GOT3 (cell line): ENCODE results near the gene IDNK.
"Not testable (repeated sequence)": the region's sequence is repeated elsewhere in the genome, so short reads cannot be mapped to it uniquely, and the experiment has no call there.

Source experiments
- DNase-seq: peaks from one replicate; lab custom pipeline; 2025; ENCODE audit warnings: mixed read lengths; lab: John Stamatoyannopoulos, UW

IDNK gene

DNA sequence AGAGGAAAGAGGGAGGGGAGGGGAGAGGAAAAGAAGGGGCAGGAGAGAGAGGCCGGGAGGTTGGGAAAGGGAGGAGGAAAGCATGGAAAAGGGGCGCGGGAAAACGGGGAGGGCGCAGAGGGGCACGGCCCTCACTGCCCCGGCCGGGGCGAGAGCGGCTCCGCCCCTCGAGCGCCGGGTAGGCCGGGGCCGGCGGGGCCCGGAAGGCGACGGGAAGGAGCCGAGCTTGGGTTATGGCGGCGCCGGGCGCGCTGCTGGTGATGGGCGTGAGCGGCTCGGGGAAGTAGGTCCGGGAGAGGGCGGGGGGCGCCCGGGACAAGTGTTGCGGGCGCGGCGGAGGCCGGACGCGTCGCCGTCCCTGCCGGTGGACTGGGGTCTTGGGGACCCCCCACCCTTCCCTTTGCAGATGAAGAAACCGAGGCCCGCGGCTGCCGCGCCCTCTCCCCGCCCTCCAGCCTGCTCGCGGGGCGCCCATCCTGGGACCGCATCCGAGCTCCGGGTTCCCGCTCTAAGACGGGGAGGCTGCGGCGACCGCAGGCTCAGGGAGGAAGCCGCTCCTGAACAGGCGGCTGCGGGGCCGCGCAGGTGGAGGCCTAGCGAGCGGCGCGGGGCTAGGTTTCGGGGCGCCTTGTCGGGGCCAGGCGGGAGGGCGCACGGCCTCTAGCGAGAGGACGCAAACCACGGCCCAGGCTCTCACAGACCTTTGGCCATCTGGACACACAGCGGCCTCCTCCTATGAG is at the start of gene IDNK:
Gene IDNK (plus strand): TSS at position 205 of the 740 bp plus-strand sequence. CDS start 29 bp downstream, at position 234.
- DNase-seq = no peak

DNA sequence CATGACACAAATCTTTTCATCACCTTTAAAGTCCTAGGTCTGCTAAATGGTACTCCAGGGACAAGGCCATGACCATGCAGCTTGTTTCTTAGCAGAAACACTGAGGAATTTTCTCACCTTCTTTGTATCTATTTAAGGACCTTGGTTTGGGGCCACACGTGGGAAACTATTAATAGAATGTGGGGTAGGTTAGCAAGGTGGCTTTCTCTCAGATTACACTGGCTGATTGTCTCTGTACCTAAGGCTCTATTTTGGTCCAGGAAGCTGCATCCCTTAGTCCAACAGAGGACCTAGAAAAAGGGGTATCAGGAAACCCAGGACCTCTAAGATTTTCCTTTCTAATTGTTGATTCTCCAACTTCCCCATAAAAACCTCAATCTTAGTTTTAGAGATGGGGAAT is 48.5 kb upstream of the IDNK start:
- no peak for DNase-seq

DNA sequence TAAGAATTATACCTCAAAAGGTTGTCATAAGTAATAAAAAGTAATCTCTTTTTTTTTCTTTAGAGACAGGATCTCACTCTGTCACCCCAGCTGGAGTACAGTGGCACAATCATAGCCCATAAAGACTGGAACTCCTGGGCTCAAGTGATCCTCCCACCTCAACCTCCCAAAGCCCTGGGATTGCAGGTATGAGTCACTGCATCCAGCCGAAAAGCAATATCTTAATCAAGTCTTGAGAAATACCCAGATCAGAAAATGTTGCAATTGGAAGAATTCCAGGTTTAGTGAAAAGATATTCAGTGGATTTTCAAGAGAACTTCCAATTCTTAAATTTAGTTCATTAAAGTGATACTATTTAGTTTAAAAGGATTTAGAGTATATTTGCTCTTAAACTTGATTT is 40.9 kb upstream of the IDNK start:
- DNase-seq = no peak

DNA sequence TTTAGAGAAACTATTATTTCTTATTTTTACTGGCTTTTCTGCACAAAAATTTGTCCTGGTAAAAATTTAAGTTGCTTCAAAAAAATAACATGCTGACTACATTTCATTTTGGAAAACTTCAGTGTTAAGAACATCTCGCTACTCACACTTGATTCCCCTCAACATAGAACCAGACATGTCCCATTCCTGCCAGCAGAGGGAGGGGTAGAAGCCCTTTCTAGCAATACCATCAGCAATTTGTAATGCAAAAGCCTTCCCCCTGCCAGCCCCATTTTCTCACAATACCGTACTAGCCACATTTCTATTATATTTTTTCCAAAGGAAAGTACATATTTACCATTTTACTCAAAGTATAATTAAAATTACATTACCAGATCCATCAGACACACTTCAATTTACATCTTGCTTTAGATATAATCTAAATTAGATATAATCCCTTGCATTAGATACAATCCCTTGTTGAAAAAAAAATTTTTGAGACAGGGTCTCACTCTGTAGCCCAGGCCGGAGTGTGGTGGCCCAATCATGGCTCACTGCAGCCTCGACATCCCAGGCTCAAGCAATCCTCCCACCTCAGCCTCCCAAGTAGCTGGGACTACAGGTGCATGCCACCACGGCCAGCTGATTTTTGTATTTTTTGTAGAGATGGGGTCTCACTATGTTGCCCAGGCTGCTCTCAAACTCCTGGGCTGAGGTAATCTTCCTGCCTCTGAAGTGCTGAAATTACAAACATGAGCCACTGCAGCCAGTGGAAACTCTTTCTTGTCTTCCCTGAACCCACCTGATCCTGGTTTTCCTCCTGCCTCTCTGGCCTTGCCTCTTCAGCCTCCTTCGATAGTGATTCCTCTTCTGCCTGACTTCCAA is 39.6 kb upstream of the IDNK start:
- DNase-seq = no peak

DNA sequence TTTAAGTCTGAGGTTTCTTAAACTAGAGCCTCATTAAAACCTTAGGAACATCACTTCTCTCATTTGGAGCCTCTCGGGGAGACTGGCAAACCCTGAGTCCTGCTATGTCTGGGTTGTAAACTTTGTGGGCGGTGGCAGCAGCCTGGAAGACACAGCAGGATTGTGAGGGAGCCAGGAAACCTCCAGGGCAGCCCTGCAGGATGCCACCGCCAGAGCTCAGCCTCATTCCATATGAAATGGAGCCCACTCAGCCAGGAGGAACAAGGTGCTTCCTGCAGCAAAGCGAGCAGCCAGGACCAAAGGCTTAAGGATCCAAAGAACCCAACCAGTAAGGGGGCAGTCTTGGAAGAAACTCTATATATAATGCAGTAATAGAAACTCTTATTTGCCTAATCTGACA is 37.9 kb upstream of the IDNK start:
- no peak for DNase-seq

DNA sequence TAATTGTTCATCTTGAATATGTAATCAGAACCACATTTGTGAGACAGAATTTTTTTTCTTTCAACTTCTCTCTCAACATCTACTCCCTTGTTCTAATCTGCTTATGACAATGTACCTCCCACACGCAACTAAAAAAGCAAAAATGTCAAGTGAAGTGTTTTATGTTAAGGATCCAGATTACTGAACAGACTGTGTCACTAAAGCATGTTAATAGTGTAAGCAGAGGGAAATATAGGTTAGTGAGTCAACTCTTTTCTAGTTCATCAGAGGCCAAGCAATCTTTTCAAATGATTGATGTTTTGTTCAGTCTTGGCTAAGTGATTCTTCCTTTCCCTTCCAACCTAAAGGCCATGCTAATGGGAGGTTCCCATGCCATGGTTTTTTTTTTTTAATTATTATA is 34.7 kb upstream of the IDNK start:
- DNase-seq = no peak

GRCh38 chr9:83596899-83597504 is 25.9 kb upstream of the IDNK start:
- no peak for DNase-seq

DNA sequence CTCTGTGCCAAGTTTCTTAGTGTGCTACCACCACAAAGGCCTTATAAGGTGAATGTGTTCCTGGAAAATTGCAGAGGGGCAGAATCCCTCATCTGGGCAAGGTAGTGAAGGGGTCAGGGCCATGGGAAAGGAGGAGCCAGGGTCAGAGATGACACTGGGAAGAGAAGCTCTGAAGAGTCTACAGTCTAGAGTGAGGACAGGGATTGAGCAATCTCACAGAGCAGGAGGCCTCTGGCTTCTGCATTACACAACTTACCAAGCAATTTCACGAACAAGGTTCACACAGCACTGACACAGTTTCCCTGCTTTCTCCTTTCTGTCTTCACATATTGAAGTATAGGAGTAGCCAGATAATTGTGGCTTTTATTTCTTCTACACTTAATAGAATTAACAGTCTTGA is 24.5 kb upstream of the IDNK start:
- no peak for DNase-seq

GRCh38 chr9:83599071-83599470 is 23.9 kb upstream of the IDNK start:
- DNase-seq = no peak

- DNase-seq = no peak
These were observed 21.5 kb upstream of the IDNK start for GRCh38 chr9:83601463-83601862.

DNA sequence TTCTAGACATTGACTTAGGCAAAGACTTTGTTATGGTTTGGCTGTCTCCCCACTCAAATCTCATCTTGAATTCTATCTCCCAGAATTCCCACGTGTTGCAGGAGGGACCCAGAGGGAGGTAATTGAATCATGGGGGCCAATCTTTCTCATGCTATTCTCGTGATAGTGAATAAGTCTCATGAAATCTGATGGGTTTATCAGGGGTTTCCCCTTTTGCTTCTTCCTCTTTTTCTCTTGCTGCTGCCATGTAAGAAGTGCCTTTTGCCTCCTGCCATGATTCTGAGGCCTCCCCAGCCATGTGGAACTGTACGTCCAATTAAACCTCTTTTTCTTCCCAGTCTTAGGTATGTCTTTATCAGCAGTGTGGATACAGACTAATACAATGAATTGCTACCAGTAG is 15.3 kb upstream of the IDNK start:
- not testable (repeated sequence) for DNase-seq

DNA sequence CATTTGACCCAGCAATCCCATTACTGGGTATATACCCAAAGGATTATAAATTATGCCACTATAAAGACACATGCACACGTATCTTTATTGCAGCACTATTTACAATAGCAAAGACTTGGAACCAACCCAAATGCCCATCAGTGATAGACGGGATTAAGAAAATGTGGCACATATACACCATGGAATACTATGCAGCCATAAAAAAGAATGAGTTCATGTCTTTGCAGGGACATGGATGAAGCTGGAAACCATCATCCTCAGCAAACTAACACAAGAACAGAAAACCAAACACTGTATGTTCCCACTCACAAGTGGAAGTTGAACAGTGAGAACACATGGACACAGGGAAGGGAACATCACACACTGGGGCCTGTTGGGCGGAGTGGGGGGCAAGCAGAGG is 9.6 kb upstream of the IDNK start:
- not testable (repeated sequence) for DNase-seq

GRCh38 chr9:83617299-83617698 is 5.6 kb upstream of the IDNK start:
- no peak for DNase-seq

- DNase-seq = no peak
These were observed 1.9 kb upstream of the IDNK start for GRCh38 chr9:83620841-83621636.

DNA sequence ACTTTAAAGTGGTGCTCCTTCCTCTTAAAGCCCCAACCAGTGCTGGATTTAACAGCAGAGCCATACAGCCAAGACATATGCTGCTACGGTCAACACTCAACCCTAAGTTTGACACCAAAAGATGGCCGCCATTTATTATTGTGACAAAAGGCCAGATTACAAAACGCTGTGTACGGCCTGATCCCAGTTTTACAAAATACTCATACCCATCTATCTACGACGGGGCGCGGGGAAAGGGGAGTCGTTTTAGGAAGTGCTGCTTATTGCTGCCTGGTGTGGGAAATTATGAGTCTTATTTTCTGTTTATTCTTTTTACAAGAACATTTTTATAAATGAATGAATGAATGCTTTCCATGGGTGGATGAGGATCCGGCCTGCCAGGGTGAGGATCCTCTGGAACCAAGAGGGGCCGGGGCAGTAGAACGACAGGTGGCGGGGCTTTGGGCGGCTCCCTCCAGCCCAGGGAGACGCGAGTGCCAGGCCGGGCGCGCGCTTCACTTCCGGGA is 457 bp upstream of the IDNK start:
- DNase-seq = no peak

DNA sequence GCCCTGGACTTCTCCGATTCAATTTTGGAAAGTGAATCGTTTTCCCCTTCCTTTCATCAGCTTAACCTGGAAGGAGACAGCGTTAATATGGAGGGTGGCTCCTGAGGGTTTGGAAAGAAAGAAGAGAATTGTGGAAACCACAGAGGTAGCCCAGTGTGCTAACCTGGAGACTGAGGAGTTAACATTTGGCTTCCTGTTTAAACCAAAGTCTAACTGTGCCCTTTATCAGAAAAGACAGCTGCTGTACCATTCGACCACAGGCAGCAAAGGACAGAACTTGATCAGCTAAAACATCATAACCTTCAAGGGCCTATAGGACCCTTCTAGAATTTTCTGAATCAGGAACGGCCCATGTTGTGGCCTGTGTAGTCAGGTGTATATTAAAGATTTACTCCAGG is 735 bp downstream of the IDNK start:
- DNase-seq = no peak

DNA sequence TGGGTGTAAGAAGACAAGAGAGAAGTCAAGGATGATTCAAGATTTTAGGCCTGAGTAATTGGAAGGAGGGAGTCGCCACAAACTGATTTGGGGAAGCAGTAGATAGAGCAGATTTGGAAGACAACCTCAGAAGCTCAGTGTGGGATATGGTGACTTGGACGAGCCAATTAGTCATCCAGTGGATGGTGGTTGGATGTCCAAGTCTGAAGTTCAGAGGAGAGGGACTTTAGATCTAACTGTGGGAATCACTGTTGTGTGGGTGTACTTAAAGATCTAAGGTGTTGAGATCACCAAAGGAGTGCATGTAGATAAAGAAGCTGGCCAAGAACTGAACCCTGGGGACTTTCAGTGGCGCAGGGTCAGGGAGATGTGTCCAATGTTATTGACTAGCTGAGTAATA is 2.2 kb downstream of the IDNK start:
- DNase-seq = no peak

GRCh38 chr9:83628540-83628939 is 5.6 kb downstream of the IDNK start:
- no peak for DNase-seq

GRCh38 chr9:83629433-83630104 is 6.6 kb downstream of the IDNK start:
- DNase-seq = no peak

DNA sequence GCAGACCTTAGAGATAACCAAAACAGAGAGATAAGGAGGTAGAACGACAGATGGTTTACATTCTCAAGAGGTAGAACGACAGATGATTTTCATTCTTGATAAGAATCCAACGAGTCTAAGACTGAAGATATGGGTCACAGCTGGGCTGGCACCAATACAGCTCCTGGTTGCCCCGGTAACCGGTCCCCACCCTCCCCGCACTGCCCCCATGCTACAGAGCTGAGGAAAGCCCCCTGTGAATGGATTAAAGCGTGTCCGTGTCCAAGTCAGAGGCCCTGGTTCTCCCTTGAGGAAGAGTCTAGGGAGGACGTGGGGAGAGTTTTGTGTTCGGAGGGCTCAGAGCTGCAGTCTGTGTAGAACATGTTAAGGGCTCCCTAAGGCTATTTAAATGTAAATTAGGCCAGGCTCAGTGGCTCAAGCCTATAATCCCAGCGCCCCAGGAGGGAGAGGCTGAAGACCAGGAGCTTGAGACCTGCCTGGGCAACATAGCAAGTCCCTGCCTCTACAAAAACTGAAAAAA is 8.1 kb downstream of the IDNK start:
- no peak for DNase-seq

DNA sequence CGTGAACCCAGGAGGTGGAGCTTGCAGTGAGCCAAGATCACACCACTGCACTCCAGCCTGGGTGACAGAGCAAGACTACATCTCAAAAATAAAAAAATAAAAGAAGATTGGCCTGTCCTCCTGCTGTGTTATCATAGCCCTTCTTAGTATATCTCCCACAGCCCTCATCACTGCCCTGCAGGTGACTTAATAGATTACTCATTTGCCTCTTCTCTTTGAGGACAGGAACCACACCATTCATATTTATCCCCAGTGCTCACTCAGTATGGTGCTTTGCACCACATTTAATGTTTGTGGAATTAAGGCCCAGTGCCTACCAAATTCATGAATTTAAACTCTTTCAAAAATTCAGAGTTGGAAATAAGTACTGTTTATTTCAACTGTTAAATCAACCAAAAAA is 10.3 kb downstream of the IDNK start:
- no peak for DNase-seq
